Activated naive CD4-positive, alpha-beta T cell treated with anti-CD3 and anti-CD28 coated beads, Interleukin-2, amount 50 U/mL, for 24 hours (primary cell): Measurements from ENCODE around the gene TFAM.
A peak's percentile ranks its signal among the peaks of the same experiment; 100 is the strongest.

Experiments used
- H3K27ac Mint-ChIP-seq: one replicate; pipeline ENCODE4 v1.8.0; 2021; ENCODE audit warnings: mild to moderate bottlenecking, mixed read lengths
- H3K27me3 Mint-ChIP-seq: one replicate; pipeline ENCODE4 v1.8.0; 2021; ENCODE audit warnings: mixed read lengths
- H3K36me3 Mint-ChIP-seq: one replicate; pipeline ENCODE4 v1.8.0; 2021; ENCODE audit warnings: mixed read lengths
- H3K4me1 Mint-ChIP-seq: one replicate; pipeline ENCODE4 v1.8.0; 2021; ENCODE audit warnings: mixed read lengths
- H3K4me3 Mint-ChIP-seq: one replicate; pipeline ENCODE4 v1.8.0; 2021; ENCODE audit warnings: mild to moderate bottlenecking, mixed read lengths
- H3K9me3 Mint-ChIP-seq: one replicate; pipeline ENCODE4 v1.8.0; 2021; ENCODE audit warnings: mixed read lengths

Gene TFAM

DNA sequence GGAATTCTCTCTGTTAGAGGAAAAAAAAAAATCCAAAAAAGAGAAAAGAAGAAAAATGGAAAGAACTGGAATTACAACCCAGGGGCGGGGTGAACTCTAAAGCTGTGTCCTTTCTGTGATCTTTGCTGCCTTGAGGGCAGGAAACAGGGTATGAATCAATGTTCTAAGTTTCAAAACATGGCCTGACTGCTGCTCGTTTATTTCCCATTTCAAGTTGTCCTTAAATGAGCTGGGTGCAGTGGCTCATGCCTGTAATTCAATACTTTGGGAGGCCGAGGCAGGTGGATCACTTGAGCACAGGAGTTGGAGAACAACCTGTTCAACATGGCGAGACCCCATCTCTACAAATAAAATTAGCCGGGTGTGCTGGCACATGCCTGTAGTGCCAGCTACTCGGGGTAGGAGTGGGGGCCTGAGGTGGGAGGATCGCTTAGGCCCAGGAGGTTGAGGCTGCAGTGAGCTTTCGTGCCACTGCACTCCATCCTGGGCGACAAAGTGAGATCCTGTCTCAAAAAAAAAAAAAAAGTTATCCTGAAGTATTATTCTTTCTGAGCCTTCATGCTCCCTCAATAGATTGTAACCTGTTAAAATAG is 24.7 kb upstream of the TFAM start:
- Mint-ChIP-seq H3K4me3 (peak overlapping the region; percentile 49), H3K27ac (no peak overlapping the region), H3K4me1 (peaks cover 42% of the 10 kb centered on the region), H3K9me3 (no peaks in the 10 kb centered on the region), H3K36me3 (peaks cover 11% of the 10 kb centered on the region), H3K27me3 (no peaks in the 10 kb centered on the region)

- no peaks in the 10 kb centered on the region for H3K9me3 Mint-ChIP-seq
- no peak overlapping the region for H3K27ac Mint-ChIP-seq
- H3K27me3 Mint-ChIP-seq, result no peaks in the 10 kb centered on the region
- H3K4me1 Mint-ChIP-seq, result peaks cover 36% of the 10 kb centered on the region
- no peak overlapping the region for H3K4me3 Mint-ChIP-seq
- peaks cover 11% of the 10 kb centered on the region for H3K36me3 Mint-ChIP-seq
These were observed 23.9 kb upstream of the TFAM start for GRCh38 chr10:58361353-58361752.

GRCh38 chr10:58362027-58362789 is 23.0 kb upstream of the TFAM start:
- H3K27me3 Mint-ChIP-seq, result no peaks in the 10 kb centered on the region
- H3K36me3 Mint-ChIP-seq, result peaks cover 11% of the 10 kb centered on the region
- H3K4me3 Mint-ChIP-seq, result no peak overlapping the region
- H3K27ac Mint-ChIP-seq, result no peak overlapping the region
- peaks cover 27% of the 10 kb centered on the region for H3K4me1 Mint-ChIP-seq
- H3K9me3 Mint-ChIP-seq, result no peaks in the 10 kb centered on the region

DNA sequence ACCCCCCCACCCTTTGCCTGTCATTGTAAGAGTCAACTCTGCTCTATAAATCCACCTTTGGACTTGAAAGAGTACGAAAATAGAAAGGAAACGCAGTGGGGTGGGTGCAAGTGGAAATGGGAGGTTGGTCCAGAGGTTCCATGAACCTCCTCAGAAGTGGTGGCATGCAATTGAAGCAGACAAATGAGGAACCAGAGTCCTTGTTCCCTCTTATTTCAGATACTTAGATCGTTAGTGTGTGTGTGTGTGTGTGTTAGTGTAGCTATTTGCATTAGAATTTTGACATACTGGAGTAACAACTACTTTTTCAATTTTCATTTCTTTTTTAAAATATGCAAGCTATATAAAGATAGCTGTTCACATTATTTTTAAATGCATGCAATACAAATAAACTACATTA is 18.1 kb upstream of the TFAM start:
- Mint-ChIP-seq H3K36me3 (peaks cover 5% of the 10 kb centered on the region), H3K27me3 (no peaks in the 10 kb centered on the region), H3K9me3 (no peaks in the 10 kb centered on the region), H3K4me3 (no peak overlapping the region), H3K4me1 (no peaks in the 10 kb centered on the region), H3K27ac (no peak overlapping the region)

DNA sequence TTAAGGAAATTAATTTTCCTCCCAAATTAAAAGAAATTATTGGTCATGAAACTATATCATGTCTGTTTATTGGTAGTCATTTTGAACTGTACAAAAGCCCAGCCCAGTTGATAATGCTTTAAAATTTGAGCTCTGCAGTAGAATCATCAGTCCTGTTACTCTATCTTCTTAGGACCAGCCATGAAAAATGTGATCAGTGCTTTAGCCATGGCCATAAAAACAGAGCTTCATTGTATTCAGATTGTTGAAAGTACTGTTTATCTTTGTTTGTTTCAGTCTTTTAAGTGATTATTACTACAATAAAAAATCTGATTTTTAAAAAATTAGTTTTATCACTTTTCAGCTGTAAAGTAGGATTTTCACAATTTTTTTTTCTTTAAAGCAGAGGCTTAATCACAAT is 13.7 kb upstream of the TFAM start:
- no peaks in the 10 kb centered on the region for H3K9me3 Mint-ChIP-seq
- no peaks in the 10 kb centered on the region for H3K4me1 Mint-ChIP-seq
- H3K36me3 Mint-ChIP-seq, result no peaks in the 10 kb centered on the region
- no peaks in the 10 kb centered on the region for H3K27me3 Mint-ChIP-seq
- no peak overlapping the region for H3K4me3 Mint-ChIP-seq
- H3K27ac Mint-ChIP-seq, result no peak overlapping the region

GRCh38 chr10:58372607-58373441 is 12.4 kb upstream of the TFAM start:
- Mint-ChIP-seq H3K4me1 (no peaks in the 10 kb centered on the region), H3K36me3 (no peaks in the 10 kb centered on the region), H3K4me3 (no peak overlapping the region), H3K27me3 (no peaks in the 10 kb centered on the region), H3K27ac (no peak overlapping the region), H3K9me3 (no peaks in the 10 kb centered on the region)

GRCh38 chr10:58373442-58373827 is 11.8 kb upstream of the TFAM start:
- no peaks in the 10 kb centered on the region for H3K9me3 Mint-ChIP-seq
- H3K27ac Mint-ChIP-seq, result no peak overlapping the region

GRCh38 chr10:58382489-58382995 is 2.7 kb upstream of the TFAM start:
- no peaks in the 10 kb centered on the region for H3K9me3 Mint-ChIP-seq
- H3K36me3 Mint-ChIP-seq, result peaks cover 10% of the 10 kb centered on the region
- H3K4me1 Mint-ChIP-seq, result peaks cover 28% of the 10 kb centered on the region
- no peak overlapping the region for H3K27ac Mint-ChIP-seq
- H3K4me3 Mint-ChIP-seq, result no peak overlapping the region
- no peaks in the 10 kb centered on the region for H3K27me3 Mint-ChIP-seq

More at GRCh38 chr10:58373442-58373827, 11.8 kb upstream of the TFAM start:
- no peaks in the 10 kb centered on the region for H3K4me1 Mint-ChIP-seq
- H3K36me3 Mint-ChIP-seq, result no peaks in the 10 kb centered on the region
- no peaks in the 10 kb centered on the region for H3K27me3 Mint-ChIP-seq
- no peak overlapping the region for H3K4me3 Mint-ChIP-seq

GRCh38 chr10:58384095-58384494 is 1.1 kb upstream of the TFAM start:
- Mint-ChIP-seq H3K4me1 (peaks cover 43% of the 10 kb centered on the region), H3K36me3 (peaks cover 14% of the 10 kb centered on the region), H3K27me3 (no peaks in the 10 kb centered on the region), H3K9me3 (no peaks in the 10 kb centered on the region), H3K27ac (no peak overlapping the region), H3K4me3 (peak overlapping the region; percentile 97)

GRCh38 chr10:58384544-58384998 is 639 bp upstream of the TFAM start:
- Mint-ChIP-seq H3K4me3 (peak overlapping the region; percentile 97), H3K27me3 (no peaks in the 10 kb centered on the region), H3K9me3 (no peaks in the 10 kb centered on the region), H3K27ac (peak overlapping the region; percentile 98), H3K4me1 (peaks cover 48% of the 10 kb centered on the region), H3K36me3 (peaks cover 17% of the 10 kb centered on the region)

GRCh38 chr10:58385784-58386112 is 538 bp downstream of the TFAM start:
- H3K4me3 Mint-ChIP-seq, result peak overlapping the region; percentile 97
- peaks cover 57% of the 10 kb centered on the region for H3K4me1 Mint-ChIP-seq
- H3K27me3 Mint-ChIP-seq, result no peaks in the 10 kb centered on the region
- peaks cover 21% of the 10 kb centered on the region for H3K36me3 Mint-ChIP-seq
- H3K27ac Mint-ChIP-seq, result peak overlapping the region; percentile 98
- no peaks in the 10 kb centered on the region for H3K9me3 Mint-ChIP-seq

GRCh38 chr10:58389024-58389423 is 3.8 kb downstream of the TFAM start:
- H3K27me3 Mint-ChIP-seq, result no peaks in the 10 kb centered on the region
- peaks cover 30% of the 10 kb centered on the region for H3K36me3 Mint-ChIP-seq
- no peak overlapping the region for H3K27ac Mint-ChIP-seq
- H3K4me3 Mint-ChIP-seq, result peak overlapping the region; percentile 30
- H3K9me3 Mint-ChIP-seq, result no peaks in the 10 kb centered on the region
- H3K4me1 Mint-ChIP-seq, result peaks cover 62% of the 10 kb centered on the region

DNA sequence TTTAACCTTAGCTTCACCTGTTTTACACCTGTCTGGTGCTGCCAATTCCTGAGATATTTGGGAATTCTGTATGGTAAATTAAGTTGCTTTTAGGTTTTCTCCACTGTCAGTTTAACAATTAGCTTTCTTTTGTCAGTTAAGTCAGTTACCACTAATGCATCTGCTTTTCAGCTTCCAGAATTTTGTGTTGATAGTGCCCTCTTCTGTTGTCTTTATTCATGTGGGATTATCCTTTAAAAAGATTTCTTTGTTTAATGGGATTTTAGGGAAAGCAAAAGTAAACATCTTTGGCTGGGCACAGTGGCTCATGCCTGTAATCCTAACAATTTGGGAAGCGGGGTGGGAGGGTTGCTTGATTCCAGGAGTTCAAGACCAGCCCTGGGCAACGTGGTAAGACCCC is 8.1 kb downstream of the TFAM start:
- H3K4me3 Mint-ChIP-seq, result no peak overlapping the region
- H3K4me1 Mint-ChIP-seq, result peaks cover 36% of the 10 kb centered on the region
- no peak overlapping the region for H3K27ac Mint-ChIP-seq
- peaks cover 32% of the 10 kb centered on the region for H3K36me3 Mint-ChIP-seq
- no peaks in the 10 kb centered on the region for H3K27me3 Mint-ChIP-seq
- H3K9me3 Mint-ChIP-seq, result no peaks in the 10 kb centered on the region

DNA sequence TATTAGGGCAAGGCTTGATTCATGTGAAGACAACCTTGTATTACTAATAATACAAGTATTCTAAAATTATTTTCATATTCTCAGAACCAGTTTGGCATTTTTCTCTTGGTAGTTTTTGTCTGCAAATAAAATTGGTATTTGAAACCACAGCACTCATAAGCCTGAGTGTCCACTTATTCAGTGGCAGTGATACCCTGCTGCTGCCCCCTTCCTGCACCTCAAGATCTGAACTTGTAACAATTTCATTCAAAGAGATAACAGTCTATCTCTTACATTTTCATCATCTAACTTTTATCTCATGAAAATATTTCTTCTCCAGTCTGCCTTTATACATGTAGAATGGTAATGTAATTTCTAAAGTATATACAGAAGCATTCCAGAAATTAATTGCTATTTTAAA is 9.3 kb downstream of the TFAM start:
- H3K27me3 Mint-ChIP-seq, result no peaks in the 10 kb centered on the region
- no peak overlapping the region for H3K27ac Mint-ChIP-seq
- H3K9me3 Mint-ChIP-seq, result no peaks in the 10 kb centered on the region
- H3K36me3 Mint-ChIP-seq, result peaks cover 28% of the 10 kb centered on the region
- H3K4me3 Mint-ChIP-seq, result no peak overlapping the region
- H3K4me1 Mint-ChIP-seq, result peaks cover 25% of the 10 kb centered on the region

DNA sequence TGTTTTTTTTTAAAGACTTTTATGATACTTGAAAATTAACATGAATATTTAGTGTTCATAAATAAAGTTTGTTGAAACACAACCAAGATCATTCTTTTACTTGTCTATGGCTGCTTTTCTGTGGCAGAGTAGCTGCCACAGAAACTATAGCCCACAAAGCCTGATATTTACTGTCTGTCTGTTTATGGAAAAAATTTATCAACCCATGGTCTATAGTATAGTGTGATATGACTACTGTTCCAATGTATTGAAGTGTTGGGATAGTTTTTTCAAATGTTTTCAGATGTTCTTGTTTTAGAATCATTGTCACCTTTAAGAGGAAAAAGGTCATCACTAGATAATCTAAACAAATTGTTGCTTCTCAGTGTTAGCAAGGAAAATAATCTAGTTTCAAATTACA is 10.8 kb downstream of the TFAM start:
- Mint-ChIP-seq H3K27ac (no peak overlapping the region), H3K4me3 (no peak overlapping the region), H3K36me3 (peaks cover 23% of the 10 kb centered on the region), H3K9me3 (no peaks in the 10 kb centered on the region), H3K4me1 (peaks cover 15% of the 10 kb centered on the region), H3K27me3 (no peaks in the 10 kb centered on the region)

GRCh38 chr10:58397830-58398229 is 12.6 kb downstream of the TFAM start:
- Mint-ChIP-seq H3K36me3 (peaks cover 19% of the 10 kb centered on the region), H3K27ac (no peak overlapping the region), H3K4me3 (no peak overlapping the region), H3K27me3 (no peaks in the 10 kb centered on the region), H3K4me1 (no peaks in the 10 kb centered on the region), H3K9me3 (no peaks in the 10 kb centered on the region)
